ENCODE data around the gene CFAP210. TPM values are rescaled to one million over a fixed set of nuclear protein-coding genes. Genes with fewer than 3 reads are reported as not detected.
A peak's percentile ranks its signal among the peaks of the same experiment; 100 is the strongest.
"Not testable (repeated sequence)": the region's sequence is repeated elsewhere in the genome, so short reads cannot be mapped to it uniquely, and the experiment has no call there.

The CFAP210 gene
- total and polyA plus RNA-seq, 9 of the 15 experiments (the other 6 are each of a cell fraction or from before 2014, with no cell fraction given): 0.75 to 3.6 (median 1.3) TPM

GRCh38 chr2:169684712-169685111 lies 9.5 kb downstream of the CFAP210 start:
- H3K4me3 ChIP-seq; H4K20me1 ChIP-seq (replicated peaks; ENCODE audit: control insufficient read depth, insufficient read depth, low read length); H3K9me1 ChIP-seq (ENCODE audit: control insufficient read depth, insufficient read depth, low read length); ATAC-seq; H3K27ac ChIP-seq (ENCODE audit: extremely low read depth, low read depth, low read length); DNase-seq (ENCODE audit: extremely low read depth in 1 of 4, low spot score in 3 of 4); H3K27me3 ChIP-seq (ENCODE audit: control insufficient read depth in 2 of 2, insufficient read depth in 2 of 2, low read length in 2 of 2); H3K4me2 ChIP-seq (ENCODE audit: insufficient read depth, low read length); FAIRE-seq; H3K9ac ChIP-seq (ENCODE audit: insufficient read depth in 1 of 2, low read depth in 2 of 2, low read length in 2 of 2); CTCF ChIA-PET (ENCODE audit: low intra/inter-chr PET ratio); H2AFZ ChIP-seq (ENCODE audit: low read depth, low read length); H3K9me3 ChIP-seq (replicated peaks; ENCODE audit: control insufficient read depth, insufficient read depth, low read depth, low read length); H3K36me3 ChIP-seq (ENCODE audit: control insufficient read depth, insufficient read depth, low read length); in situ Hi-C loops (cut with MboI); intact Hi-C loops (cut with micrococcal nuclease); BruUV-seq (replicated peaks); H3K79me2 ChIP-seq (ENCODE audit: control insufficient read depth, insufficient read depth, low read length); H3K4me1 ChIP-seq (replicated peaks in 1 of 2; ENCODE audit: control insufficient read depth in 2 of 2, insufficient read depth in 2 of 2, low read length in 2 of 2): not testable (repeated sequence)
- POLR2A ChIA-PET: interaction anchor here (0.9 to 2.6 kb wide), 4 partner anchors 11 to 20 kb away, joined by 4 to 12 read pairs (median 5); no protein-coding TSS in a partner anchor
- peak; percentile 66 for TF ChIP-seq ZNF146 (CRISPR knock-in tag; IDR thresholded peaks at IDR 0.05; ENCODE audit: unreplicated experiment)
- peak; percentile 47; the same call in 1 of the 2 replicates for TF ChIP-seq BCOR (IDR thresholded peaks at IDR 0.05)
- peak; percentile 34 for TF ChIP-seq RBM25 (IDR thresholded peaks at IDR 0.05; ENCODE audit: low read depth, low read length, severe bottlenecking)
- WGBS (ENCODE audit: insufficient coverage, low coverage, missing lambda C conversion rate): 24% methylated on average over 2 of the region's 2 CpGs

- Histone ChIP-seq H3K79me2 (ENCODE audit: control insufficient read depth, insufficient read depth, low read length) (no peaks in the 10 kb centered on the region), H3K36me3 (ENCODE audit: control insufficient read depth, insufficient read depth, low read length) (no peaks in the 10 kb centered on the region), H3K27me3 (ENCODE audit: control insufficient read depth in 2 of 2, insufficient read depth in 2 of 2, low read length in 2 of 2) (no peaks in the 10 kb centered on the region), H3K4me1 (replicated peaks in 1 of 2; ENCODE audit: control insufficient read depth in 2 of 2, insufficient read depth in 2 of 2, low read length in 2 of 2) (peaks cover 0 to 6% of the 10 kb centered on the region in 2 experiments; a peak in 1 of 5 replicates), H2AFZ (ENCODE audit: low read depth, low read length) (peak overlapping the region; percentile 2; the same call in 1 of the 2 replicates), H3K9me3 (replicated peaks; ENCODE audit: control insufficient read depth, insufficient read depth, low read depth, low read length) (no peaks in the 10 kb centered on the region; the same call in 1 of the 2 replicates), H3K9me1 (ENCODE audit: control insufficient read depth, insufficient read depth, low read length) (no peaks in the 10 kb centered on the region), H3K27ac (ENCODE audit: extremely low read depth, low read depth, low read length) (no peak overlapping the region), H3K9ac (ENCODE audit: insufficient read depth in 1 of 2, low read depth in 2 of 2, low read length in 2 of 2) (no peak overlapping the region), H3K4me3 (no peak overlapping the region), H3K4me2 (ENCODE audit: insufficient read depth, low read length) (no peak overlapping the region), H4K20me1 (replicated peaks; ENCODE audit: control insufficient read depth, insufficient read depth, low read length) (no peaks in the 10 kb centered on the region)
- ATAC-seq: peak; percentile 70; the same call in 2 of the 3 replicates
- DNase-seq (ENCODE audit: extremely low read depth in 1 of 4, low spot score in 3 of 4): no peak
- 43% methylated on average over 3 of the region's 3 CpGs for WGBS (ENCODE audit: insufficient coverage, low coverage, missing lambda C conversion rate)
- FAIRE-seq: no peak
- POLR2A ChIA-PET: interaction anchor here (1.1 to 2.6 kb wide), 8 partner anchors 9 to 129 kb away, joined by 3 to 12 read pairs (median 5); partner anchors contain the start of genes CFAP210 and PHOSPHO2
- CTCF ChIA-PET (ENCODE audit: low intra/inter-chr PET ratio): no interaction called here
- intact Hi-C loops (cut with micrococcal nuclease) (no loop called here), in situ Hi-C loops (cut with MboI) (no loop called here)
- no TSS peak for BruUV-seq (replicated peaks)
- 0 out of 4 replicates have a peak, but pooled peaks of 1 of the 2 experiments have one; percentile 44 for TF ChIP-seq TRIM24 (IDR thresholded peaks at IDR 0.05)
- TF ChIP-seq KDM1A (IDR thresholded peaks at IDR 0.05): no peak
These were observed 10.1 kb downstream of the CFAP210 start for GRCh38 chr2:169684135-169684565.
